ENCODE measurements around the gene ZNRF4.

DNA sequence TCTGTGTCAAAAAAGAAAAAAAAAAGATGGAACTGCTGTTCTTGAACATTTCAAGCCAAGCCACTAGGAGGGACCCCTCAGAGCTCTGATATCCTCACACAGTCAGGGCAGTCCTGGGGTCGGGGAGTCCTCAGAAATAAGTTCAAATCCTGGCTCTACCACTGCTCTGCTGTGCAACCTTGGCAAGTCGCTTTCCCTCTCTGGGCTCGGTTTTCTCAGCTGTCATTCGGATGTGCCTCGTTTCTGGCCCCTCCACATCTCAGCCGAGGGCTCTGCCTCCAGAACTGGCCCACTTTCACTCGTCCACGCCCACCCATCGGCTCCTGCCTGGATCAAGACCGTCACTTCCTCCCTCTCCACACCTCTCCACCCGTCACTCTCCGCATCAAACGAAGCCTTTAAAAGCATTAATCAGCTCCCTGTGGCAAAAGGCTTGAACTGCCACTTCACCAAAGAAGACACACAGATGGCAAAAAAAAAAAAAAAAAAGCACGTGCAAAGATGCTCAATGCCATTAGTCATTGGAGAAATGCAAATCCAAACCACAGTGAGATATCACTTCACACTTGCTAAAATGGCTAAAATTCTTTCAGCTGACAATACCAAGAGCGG, 7.4 kb upstream of the ZNRF4 start:
- TF ChIP-seq EZH2phosphoT487 (conservative IDR thresholded peaks at IDR 0.05; ENCODE audit: low read length) = no peak
- TF ChIP-seq, protein P1, sequence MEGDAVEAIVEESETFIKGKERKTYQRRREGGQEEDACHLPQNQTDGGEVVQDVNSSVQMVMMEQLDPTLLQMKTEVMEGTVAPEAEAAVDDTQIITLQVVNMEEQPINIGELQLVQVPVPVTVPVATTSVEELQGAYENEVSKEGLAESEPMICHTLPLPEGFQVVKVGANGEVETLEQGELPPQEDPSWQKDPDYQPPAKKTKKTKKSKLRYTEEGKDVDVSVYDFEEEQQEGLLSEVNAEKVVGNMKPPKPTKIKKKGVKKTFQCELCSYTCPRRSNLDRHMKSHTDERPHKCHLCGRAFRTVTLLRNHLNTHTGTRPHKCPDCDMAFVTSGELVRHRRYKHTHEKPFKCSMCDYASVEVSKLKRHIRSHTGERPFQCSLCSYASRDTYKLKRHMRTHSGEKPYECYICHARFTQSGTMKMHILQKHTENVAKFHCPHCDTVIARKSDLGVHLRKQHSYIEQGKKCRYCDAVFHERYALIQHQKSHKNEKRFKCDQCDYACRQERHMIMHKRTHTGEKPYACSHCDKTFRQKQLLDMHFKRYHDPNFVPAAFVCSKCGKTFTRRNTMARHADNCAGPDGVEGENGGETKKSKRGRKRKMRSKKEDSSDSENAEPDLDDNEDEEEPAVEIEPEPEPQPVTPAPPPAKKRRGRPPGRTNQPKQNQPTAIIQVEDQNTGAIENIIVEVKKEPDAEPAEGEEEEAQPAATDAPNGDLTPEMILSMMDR (IDR thresholded peaks at IDR 0.05; ENCODE audit: insufficient read depth, low read length, poor library complexity, severe bottlenecking) = no peak

Measured in SU-DHL-6 (cell line).